Mucosa of gallbladder (tissue), 1 donor: Measurements from ENCODE around the gene RTN1. TPM values are rescaled to one million over a fixed set of nuclear protein-coding genes. Genes with fewer than 3 reads are reported as not detected.

Source experiments
- DNase-seq: peaks from one replicate; pipeline ENCODE4 v3.0.0-alpha.2; 2020; ENCODE audit warnings: low spot score
- total RNA-seq: library from RNA; stranded (reverse); gene quantifications from one replicate; pipeline ENCODE4 v1.2.1, GENCODE V29; 2021
- donor health status: DM: no; HTN: no; CAD: no.

The RTN1 gene
- total RNA-seq, 1 donor from 2014 or later: 46.0 TPM

DNA sequence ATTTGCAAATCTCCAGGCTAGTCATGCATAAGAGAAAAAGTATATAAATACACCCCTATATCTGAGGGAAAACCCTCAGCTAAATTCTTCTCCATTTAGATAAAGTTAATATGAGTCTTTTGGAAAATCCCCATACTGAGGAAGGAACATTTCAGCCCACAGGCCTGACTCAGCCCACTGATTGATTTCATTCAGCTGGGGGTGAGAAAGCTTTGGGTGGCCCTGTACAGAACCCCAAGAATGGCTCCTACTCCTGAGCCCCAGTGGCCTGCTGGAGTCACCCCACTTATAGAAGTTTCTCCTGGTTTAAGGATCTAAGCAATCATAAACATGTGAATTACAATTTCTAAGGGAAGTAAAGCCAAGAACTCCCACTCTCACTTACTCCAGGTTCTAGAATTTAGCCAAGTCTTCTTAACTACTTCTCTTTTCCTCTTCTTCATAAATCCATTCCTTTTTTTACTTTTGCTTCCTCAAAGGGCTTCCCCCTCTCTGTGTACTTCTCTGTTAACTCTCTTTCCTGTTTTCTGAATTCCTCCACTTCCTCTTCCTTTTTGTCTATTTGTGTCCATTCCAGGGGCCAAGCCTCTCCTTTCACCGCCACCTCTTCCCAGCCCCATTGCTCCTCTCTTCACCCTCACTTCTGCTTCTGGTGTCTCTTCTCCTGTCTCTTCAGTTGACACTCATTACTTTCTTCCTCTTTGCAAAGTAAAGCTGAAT is 21.0 kb downstream of the RTN1 start:
- DNase-seq: no peak

- DNase-seq: no peak
These were observed 21.9 kb downstream of the RTN1 start for GRCh38 chr14:59848671-59849070.

GRCh38 chr14:59847711-59848110 is 22.9 kb downstream of the RTN1 start:
- DNase-seq: no peak

GRCh38 chr14:59846595-59846994 is 24.0 kb downstream of the RTN1 start:
- peak; percentile 26 for DNase-seq

DNA sequence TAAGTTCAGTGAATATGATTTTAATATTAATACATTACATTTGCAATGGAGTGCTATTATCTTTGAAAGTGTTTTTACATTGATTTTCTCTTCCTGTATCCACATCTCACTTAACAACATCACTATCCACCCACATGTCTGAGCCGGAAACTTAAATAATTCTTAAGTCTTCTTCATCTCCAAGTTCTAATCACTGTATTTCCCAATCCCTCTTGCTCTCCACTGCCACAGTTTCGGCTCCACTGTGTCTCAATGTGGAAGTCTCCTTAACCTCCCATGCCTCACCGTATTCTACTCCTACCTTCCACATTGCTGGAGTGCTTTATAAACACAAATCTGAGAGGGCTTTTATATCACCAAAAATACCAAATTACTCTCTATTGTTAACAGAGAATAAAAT is 25.3 kb downstream of the RTN1 start:
- no peak for DNase-seq

GRCh38 chr14:59844186-59844812 is 26.3 kb downstream of the RTN1 start:
- DNase-seq: no peak

DNA sequence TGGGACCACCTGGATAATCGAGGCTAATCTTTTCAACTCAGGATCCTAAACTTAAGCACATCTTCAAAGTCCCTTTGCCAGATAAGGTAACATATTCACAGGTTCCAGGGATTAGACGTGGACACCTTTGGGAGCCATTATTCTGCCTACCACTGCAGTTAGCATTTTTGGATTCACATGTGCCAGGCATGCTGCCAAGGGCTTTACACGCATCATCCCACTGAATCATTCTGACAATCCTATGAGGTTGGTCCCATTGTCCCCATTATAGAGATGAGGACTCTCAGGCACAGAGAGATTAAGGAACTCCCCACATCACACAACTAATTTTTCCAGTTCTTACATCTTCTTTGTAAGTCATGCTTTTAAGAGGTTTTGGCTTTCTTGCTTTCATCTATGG is 34.5 kb downstream of the RTN1 start:
- DNase-seq: no peak

GRCh38 chr14:59832653-59833294 is 37.8 kb downstream of the RTN1 start:
- DNase-seq: no peak

DNA sequence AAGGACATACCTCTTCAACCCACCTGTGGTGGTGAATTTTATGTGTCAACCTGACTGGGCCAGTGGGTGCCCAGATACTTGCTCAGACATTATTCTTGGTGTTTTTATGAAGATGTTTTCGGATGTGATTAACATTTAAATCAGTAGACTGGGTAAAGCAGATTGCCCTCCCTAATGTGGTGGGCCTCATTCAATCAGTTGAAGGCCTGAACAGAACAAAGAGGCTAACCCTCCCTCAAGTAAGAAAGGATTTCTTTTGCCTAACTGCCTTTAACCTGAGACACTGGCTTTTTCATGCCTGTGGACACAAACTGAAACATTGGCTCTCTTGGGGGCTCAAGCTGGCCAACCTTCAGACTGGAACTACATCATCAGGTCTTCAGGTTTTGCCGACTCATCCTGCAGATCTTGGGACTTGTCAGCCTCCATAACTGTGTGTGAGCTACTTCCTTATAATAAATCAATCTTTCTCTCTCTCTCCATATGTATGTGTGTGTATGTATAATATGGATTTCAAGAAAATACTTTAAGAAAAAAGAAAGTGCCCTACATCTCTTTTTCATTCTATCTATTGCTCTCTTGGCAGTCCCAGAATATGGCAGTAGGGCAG is 39.4 kb downstream of the RTN1 start:
- DNase-seq: no peak

DNA sequence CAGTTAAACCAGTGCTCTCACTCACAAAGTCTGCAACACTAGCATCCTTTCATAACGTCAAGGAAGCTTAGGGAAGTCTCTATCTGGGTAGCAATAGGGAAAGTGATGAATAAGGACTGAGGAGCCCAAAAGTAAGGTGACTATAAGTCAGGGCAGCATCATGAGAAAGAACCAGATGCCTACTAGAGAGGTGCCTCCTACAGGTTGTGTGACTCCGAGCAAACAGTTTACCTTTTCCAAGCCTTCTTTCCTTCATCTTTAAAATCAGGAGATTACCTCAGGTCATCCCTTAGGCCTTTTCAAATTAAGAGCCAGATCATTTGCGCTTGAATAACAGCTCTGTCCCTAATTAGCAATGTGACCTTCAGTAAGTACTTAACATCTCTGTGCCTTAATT is 40.2 kb downstream of the RTN1 start:
- DNase-seq: no peak

GRCh38 chr14:59829469-59830337 is 40.9 kb downstream of the RTN1 start:
- no peak for DNase-seq

- DNase-seq: no peak
These were observed 42.3 kb downstream of the RTN1 start for GRCh38 chr14:59828276-59828675.

DNA sequence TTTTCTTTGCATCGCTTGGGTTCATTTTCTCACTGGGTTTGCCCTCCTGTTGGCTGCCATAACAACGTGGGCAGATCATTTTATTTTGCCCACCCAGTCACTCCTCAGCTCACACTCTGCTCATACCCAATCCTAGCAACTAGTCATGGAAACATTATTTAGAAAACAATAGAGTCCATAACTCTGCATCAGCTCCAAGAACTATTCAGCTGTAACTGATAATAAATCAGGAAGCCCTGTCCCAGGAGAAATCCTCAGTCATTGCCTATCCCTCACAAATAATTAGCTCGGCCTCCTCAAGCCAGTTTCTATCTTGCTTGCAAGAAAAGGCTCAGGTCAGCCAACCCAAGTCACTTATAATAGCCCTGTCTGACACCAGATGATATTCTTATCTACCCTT is 43.2 kb downstream of the RTN1 start:
- no peak for DNase-seq

GRCh38 chr14:59826150-59826549 is 44.4 kb downstream of the RTN1 start:
- no peak for DNase-seq

- DNase-seq: no peak
These were observed 47.4 kb downstream of the RTN1 start for GRCh38 chr14:59823179-59823578.

DNA sequence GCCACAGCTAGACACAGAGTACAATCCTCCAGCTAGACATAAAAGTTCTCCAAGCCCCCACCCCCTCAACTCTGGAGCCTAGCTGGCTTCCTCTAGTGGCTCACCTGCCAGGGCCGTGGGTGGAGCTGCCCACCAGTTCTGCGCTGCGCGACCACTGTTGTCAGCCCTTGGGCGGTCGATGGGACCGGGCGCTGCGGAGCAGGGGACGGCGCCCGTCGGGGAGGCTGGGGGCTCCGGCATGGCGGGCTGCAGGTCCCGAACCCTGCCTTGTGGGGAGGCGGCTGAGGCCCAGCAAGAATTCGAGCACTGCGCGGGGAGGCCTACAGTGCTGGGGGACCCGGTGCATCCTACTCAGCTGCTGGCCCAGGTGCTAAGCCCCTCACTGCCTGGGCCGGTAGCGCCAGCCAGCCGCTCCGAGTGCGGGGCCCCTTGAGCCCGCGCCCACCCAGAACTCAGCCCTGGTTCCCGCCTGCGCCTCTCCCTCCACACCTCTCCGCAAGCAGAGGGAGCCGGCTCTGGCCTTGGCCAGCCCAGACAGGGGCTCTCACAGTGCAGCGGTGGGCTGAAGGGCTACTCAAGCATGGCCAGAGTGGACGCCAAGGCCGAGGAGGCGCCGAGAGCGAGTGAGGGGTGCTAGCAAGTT is 51.0 kb downstream of the RTN1 start:
- DNase-seq: no peak

GRCh38 chr14:59816941-59817340 is 53.6 kb downstream of the RTN1 start:
- no peak for DNase-seq

GRCh38 chr14:59814988-59815387 is 55.6 kb downstream of the RTN1 start:
- no peak for DNase-seq

GRCh38 chr14:59811815-59812214 is 58.8 kb downstream of the RTN1 start:
- DNase-seq: no peak

DNA sequence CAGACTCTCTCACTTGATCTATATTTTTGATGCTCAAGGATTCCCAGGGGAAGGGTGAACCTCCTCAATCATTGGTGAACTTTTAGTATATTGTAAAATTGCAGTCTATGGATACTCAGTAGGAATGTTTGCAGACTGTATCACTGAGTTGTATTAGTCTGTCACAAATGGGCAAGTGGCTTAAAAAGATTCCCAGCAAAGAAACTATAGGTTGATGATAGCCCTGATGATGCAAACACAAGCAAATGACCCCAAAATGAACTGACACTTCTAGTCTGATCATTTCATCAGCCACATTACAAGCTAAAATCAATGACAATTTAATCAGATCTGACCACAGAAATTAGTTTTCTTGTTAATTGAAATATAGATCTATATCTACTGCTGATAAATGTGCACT is 59.5 kb downstream of the RTN1 start:
- no peak for DNase-seq

DNA sequence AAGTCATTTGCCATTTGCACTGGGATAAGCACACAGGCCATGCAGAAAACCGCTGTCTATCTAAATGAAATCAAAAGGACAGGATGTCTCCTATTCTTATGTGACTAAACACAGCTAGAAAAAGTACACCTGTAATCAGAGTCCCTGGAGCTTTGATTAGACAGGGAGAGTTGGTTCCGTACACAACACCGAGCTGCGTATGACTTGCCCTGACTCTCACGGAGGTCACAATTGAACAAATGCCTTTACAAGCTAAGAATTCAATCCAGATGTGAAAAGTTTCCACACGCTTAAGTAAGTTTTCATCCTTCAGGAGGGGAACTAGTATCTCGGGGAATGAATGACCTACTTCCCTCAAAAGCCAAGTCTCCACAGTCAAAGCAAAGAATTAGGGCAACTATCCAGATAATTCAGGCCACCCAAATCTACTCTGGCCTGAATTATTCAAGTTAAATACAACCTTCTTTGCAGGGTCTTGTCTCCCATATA is 67.5 kb downstream of the RTN1 start:
- no peak for DNase-seq
